Measurements from ENCODE around the gene SHISAL2A. TPM values are rescaled to one million over a fixed set of nuclear protein-coding genes. Genes with fewer than 3 reads are reported as not detected.

SHISAL2A gene
- total and polyA plus RNA-seq, 2 of the 13 experiments (the other 11 are each of a cell fraction or from before 2014, with no cell fraction given) = not detected

- no peak for TF ChIP-seq ZNF276 (CRISPR knock-in tag; IDR thresholded peaks at IDR 0.05; ENCODE audit: low read depth)
- no peak for TF ChIP-seq MTERF4 (CRISPR knock-in tag; IDR thresholded peaks at IDR 0.05)
- no peak for TF ChIP-seq MED8 (CRISPR knock-in tag; IDR thresholded peaks at IDR 0.05; ENCODE audit: insufficient replicate concordance)
- no peak for TF ChIP-seq ZNF652 (CRISPR knock-in tag; IDR thresholded peaks at IDR 0.05; ENCODE audit: borderline replicate concordance, low read depth)
- TF ChIP-seq LRRFIP1 (CRISPR knock-in tag; conservative IDR thresholded peaks at IDR 0.05) = no peak
- no peak for TF ChIP-seq ZNF260 (CRISPR knock-in tag; IDR thresholded peaks at IDR 0.05; ENCODE audit: borderline replicate concordance, low read depth)
- no peak for TF ChIP-seq MED13 (CRISPR knock-in tag; IDR thresholded peaks at IDR 0.05)
- peak; percentile 53; the same call in 1 of the 2 replicates for TF ChIP-seq HDAC1 (CRISPR knock-in tag; IDR thresholded peaks at IDR 0.05)
- TF ChIP-seq ATF4 (CRISPR knock-in tag; IDR thresholded peaks at IDR 0.05) = no peak
- TF ChIP-seq ZNF414 (CRISPR knock-in tag; IDR thresholded peaks at IDR 0.05) = no peak
- TF ChIP-seq MIXL1 (CRISPR knock-in tag; IDR thresholded peaks at IDR 0.05) = 0 out of 2 replicates have a peak, but pooled peaks have one; percentile 49
- TF ChIP-seq ZFP90 (CRISPR knock-in tag; IDR thresholded peaks at IDR 0.05; ENCODE audit: borderline replicate concordance) = no peak
- no peak for TF ChIP-seq NFIB (CRISPR knock-in tag; IDR thresholded peaks at IDR 0.05; ENCODE audit: borderline replicate concordance)
- no peak for TF ChIP-seq NFYC (CRISPR knock-in tag; IDR thresholded peaks at IDR 0.05)
- TF ChIP-seq ZNF367 (CRISPR knock-in tag; IDR thresholded peaks at IDR 0.05; ENCODE audit: borderline replicate concordance) = no peak
- TF ChIP-seq PITX1 (CRISPR knock-in tag; IDR thresholded peaks at IDR 0.05) = peak; percentile 72
- no peak for TF ChIP-seq RNF2 (conservative IDR thresholded peaks at IDR 0.05; ENCODE audit: low read depth)
- no peak for TF ChIP-seq NAIF1 (CRISPR knock-in tag; IDR thresholded peaks at IDR 0.05; ENCODE audit: borderline replicate concordance)
- TF ChIP-seq MXD1 (CRISPR knock-in tag; IDR thresholded peaks at IDR 0.05) = no peak
- TF ChIP-seq HOXA5 (CRISPR knock-in tag; IDR thresholded peaks at IDR 0.05) = no peak
Observed at GRCh38 chr1:52651904-52652303, 18.9 kb downstream of the SHISAL2A start (continued).

Data from HepG2 (cell line).